Measurements from ENCODE around the gene MRNIP. TPM values are rescaled to one million over a fixed set of nuclear protein-coding genes. Genes with fewer than 3 reads are reported as not detected.

Gene MRNIP
- total and polyA plus RNA-seq, 2 of the 8 experiments (the other 6 are each of a cell fraction or from before 2014, with no cell fraction given) = 29.6 TPM

DNA sequence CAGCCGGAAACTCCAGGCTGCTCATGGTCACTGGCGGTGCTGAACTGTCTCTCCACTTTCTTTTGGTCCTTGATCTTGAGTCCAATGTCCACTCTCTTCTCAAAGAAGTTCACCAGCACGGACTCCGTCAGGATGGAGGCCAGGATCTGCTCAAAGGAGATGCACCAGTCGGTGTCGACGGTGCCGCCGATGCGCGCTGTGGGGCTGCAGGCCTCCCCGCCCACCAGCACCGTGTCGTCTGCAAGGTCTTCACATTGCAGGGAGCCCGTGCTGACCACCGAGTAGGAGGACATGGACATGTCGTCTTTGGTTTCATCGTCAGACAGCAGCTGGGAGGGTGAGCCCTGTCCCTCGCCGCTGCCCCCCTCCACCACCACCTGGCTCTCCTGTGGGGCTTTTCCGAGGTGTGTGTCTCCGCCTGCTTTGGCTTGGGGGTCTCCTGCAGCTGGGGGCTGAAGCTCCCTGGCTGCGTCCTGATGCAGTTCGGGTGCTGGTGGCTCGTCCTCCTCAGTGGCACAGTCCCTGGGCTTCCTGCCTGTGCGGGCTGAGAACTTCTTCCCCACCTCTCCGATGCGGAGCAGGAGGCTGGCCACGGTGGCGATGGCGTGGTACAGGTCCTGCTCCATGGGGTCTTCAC is 5.0 kb upstream of the MRNIP start:
- H3K36me3 ChIP-seq (ENCODE audit: control insufficient read depth in 2 of 4, insufficient read depth in 4 of 4, low read length in 3 of 4) = peaks cover 0 to 30% (median 13%) of the 10 kb centered on the region in 4 experiments; a peak in 6 of 8 replicates
- no peak overlapping the region for H3K23ac ChIP-seq (ENCODE audit: insufficient read length)
- no peak overlapping the region for H3K14ac ChIP-seq (ENCODE audit: insufficient read length)
- no peak overlapping the region for H3K56ac ChIP-seq (replicated peaks; ENCODE audit: insufficient read length, low read depth, low read length)
- H3K4me2 ChIP-seq (ENCODE audit: insufficient read depth in 1 of 2, low read depth in 2 of 2, low read length in 2 of 2) = no peak overlapping the region
- no peak overlapping the region for H4K8ac ChIP-seq (ENCODE audit: extremely low read depth, insufficient read depth, low read length)
- H3K27me3 ChIP-seq (replicated peaks in 1 of 4; ENCODE audit: control insufficient read depth in 3 of 4, extremely low read depth in 1 of 4, insufficient read depth in 3 of 4, low read length in 3 of 4) = no peaks in the 10 kb centered on the region
- DNase-seq (ENCODE audit: low read depth in 1 of 2, low spot score in 2 of 2) (no peak), FAIRE-seq (no peak)
- H3K9me3 ChIP-seq (ENCODE audit: insufficient read depth in 2 of 2, low read depth in 1 of 2, low read length in 1 of 2) = peaks cover 4 to 8% of the 10 kb centered on the region in 2 experiments; a peak in 1 of 4 replicates
- H2BK15ac ChIP-seq (ENCODE audit: low read length) = no peak overlapping the region
- H4K20me1 ChIP-seq (replicated peaks in 1 of 2; ENCODE audit: control insufficient read depth in 1 of 2, insufficient read depth in 2 of 2, low read length in 2 of 2) = peaks cover 0 to 2% of the 10 kb centered on the region in 2 experiments
- H3K4ac ChIP-seq (replicated peaks; ENCODE audit: insufficient read length, low read depth, low read length) = no peak overlapping the region
- H2BK120ac ChIP-seq (replicated peaks; ENCODE audit: low read depth, low read length) = no peak overlapping the region
- H4K5ac ChIP-seq (ENCODE audit: insufficient read length, low read depth, low read length) = no peak overlapping the region
- no peak overlapping the region for H2BK5ac ChIP-seq (ENCODE audit: low read depth, low read length)
- no peak overlapping the region for H3K4me3 ChIP-seq (ENCODE audit: extremely low read depth in 1 of 4, insufficient read depth in 2 of 4, low read depth in 3 of 4, low read length in 4 of 4)
- H2BK20ac ChIP-seq (ENCODE audit: low read length) = no peak overlapping the region
- POLR2A ChIA-PET (ENCODE audit: partially characterized antibody) = interaction anchor here (0.9 to 2.2 kb wide), 4 partner anchors 8 to 35 kb away, joined by 3 to 8 read pairs (median 4); no protein-coding TSS in a partner anchor
- H4K91ac ChIP-seq (replicated peaks; ENCODE audit: insufficient read length, low read length) = no peak overlapping the region
- 95% methylated on average over 27 of the region's 31 CpGs; no CpG with 5 or more reads in 1 of the 2 experiments for WGBS, 2 experiments (ENCODE audit: extremely low coverage in 1 of 2, insufficient coverage in 1 of 2, insufficient read length in 1 of 2, insufficient replicate concordance in 2 of 2, low coverage in 1 of 2, low lambda C conversion rate in 2 of 2, missing lambda C conversion rate in 1 of 2)
- no peak overlapping the region for H3K18ac ChIP-seq (ENCODE audit: extremely low read depth, low read length)
- H2AFZ ChIP-seq (ENCODE audit: low read length) = no peak overlapping the region
- H3K23me2 ChIP-seq (ENCODE audit: low read depth, low read length) = peaks cover 6% of the 10 kb centered on the region; the same call in 1 of the 2 replicates
- no peak overlapping the region for H2AK5ac ChIP-seq (ENCODE audit: low read depth, low read length)
- no peak overlapping the region for H3K9ac ChIP-seq (replicated peaks in 1 of 4; ENCODE audit: extremely low read depth in 1 of 4, low read depth in 3 of 4, low read length in 3 of 4)
- no peak overlapping the region for H3K27ac ChIP-seq (ENCODE audit: low read depth, low read length)
- no peaks in the 10 kb centered on the region for H3K79me1 ChIP-seq (ENCODE audit: low read depth, low read length)
- CTCF ChIA-PET (ENCODE audit: partially characterized antibody) = interaction anchor here (0.9 to 8.0 kb wide), 4 partner anchors 17 to 62 kb away, joined by 3 to 67 read pairs (median 4); no protein-coding TSS in a partner anchor
- H3K4me1 ChIP-seq (replicated peaks in 1 of 4; ENCODE audit: control insufficient read depth in 3 of 4, insufficient read depth in 4 of 4, low read length in 3 of 4) = no peaks in the 10 kb centered on the region
- H3K79me2 ChIP-seq (ENCODE audit: control insufficient read depth in 1 of 2, insufficient read depth in 2 of 2, low read length in 2 of 2) = no peaks in the 10 kb centered on the region
- H2BK12ac ChIP-seq (ENCODE audit: low read depth, low read length) = no peak overlapping the region
- no peak for TF ChIP-seq MAFK (IDR thresholded peaks at IDR 0.05; ENCODE audit: low read depth, low read length)
- no peak for TF ChIP-seq RAD21 (IDR thresholded peaks at IDR 0.05 in 1 of 2, conservative IDR thresholded peaks at IDR 0.05 in 1 of 2; ENCODE audit: low read depth in 2 of 2, low read length in 2 of 2)
- no peak for TF ChIP-seq JUN (IDR thresholded peaks at IDR 0.05; ENCODE audit: low read depth, low read length)
- TF ChIP-seq EP300 (IDR thresholded peaks at IDR 0.05; ENCODE audit: borderline replicate concordance in 1 of 2, low read depth in 2 of 2, low read length in 2 of 2) = no peak
- TF ChIP-seq SIRT6 (IDR thresholded peaks at IDR 0.05; ENCODE audit: low read length) = no peak
- no peak for TF ChIP-seq NRF1 (IDR thresholded peaks at IDR 0.05; ENCODE audit: low read depth, low read length)
- no peak for TF ChIP-seq GABPA (IDR thresholded peaks at IDR 0.05; ENCODE audit: borderline replicate concordance, insufficient read depth, low read length)
- no peak for TF ChIP-seq HDAC6 (IDR thresholded peaks at IDR 0.05; ENCODE audit: low read depth, low read length)
- TF ChIP-seq, protein P1, sequence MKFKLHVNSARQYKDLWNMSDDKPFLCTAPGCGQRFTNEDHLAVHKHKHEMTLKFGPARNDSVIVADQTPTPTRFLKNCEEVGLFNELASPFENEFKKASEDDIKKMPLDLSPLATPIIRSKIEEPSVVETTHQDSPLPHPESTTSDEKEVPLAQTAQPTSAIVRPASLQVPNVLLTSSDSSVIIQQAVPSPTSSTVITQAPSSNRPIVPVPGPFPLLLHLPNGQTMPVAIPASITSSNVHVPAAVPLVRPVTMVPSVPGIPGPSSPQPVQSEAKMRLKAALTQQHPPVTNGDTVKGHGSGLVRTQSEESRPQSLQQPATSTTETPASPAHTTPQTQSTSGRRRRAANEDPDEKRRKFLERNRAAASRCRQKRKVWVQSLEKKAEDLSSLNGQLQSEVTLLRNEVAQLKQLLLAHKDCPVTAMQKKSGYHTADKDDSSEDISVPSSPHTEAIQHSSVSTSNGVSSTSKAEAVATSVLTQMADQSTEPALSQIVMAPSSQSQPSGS (IDR thresholded peaks at IDR 0.05; ENCODE audit: low read length) = no peak
- TF ChIP-seq, protein P2, sequence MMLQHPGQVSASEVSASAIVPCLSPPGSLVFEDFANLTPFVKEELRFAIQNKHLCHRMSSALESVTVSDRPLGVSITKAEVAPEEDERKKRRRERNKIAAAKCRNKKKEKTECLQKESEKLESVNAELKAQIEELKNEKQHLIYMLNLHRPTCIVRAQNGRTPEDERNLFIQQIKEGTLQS (IDR thresholded peaks at IDR 0.05; ENCODE audit: insufficient read depth, low read depth, low read length) = no peak

All from H1 (cell line).